Ureter (tissue), 1 donor: ENCODE results near the gene ZFP69B. TPM values are rescaled to one million over a fixed set of nuclear protein-coding genes. Genes with fewer than 3 reads are reported as not detected.
"Not testable (repeated sequence)": the region's sequence is repeated elsewhere in the genome, so short reads cannot be mapped to it uniquely, and the experiment has no call there.

Experiments
- DNase-seq: peaks from one replicate; pipeline ENCODE4 v3.0.0-alpha.2; 2020; ENCODE audit warnings: low spot score
- total RNA-seq: library from RNA; stranded (reverse); gene quantifications from one replicate; pipeline ENCODE4 v1.2.4, GENCODE V29; 2023
- donor health status: DM: yes; HTN: yes; CAD: no.

Gene ZFP69B
- total RNA-seq, 1 donor from 2014 or later = 2.5 TPM

DNA sequence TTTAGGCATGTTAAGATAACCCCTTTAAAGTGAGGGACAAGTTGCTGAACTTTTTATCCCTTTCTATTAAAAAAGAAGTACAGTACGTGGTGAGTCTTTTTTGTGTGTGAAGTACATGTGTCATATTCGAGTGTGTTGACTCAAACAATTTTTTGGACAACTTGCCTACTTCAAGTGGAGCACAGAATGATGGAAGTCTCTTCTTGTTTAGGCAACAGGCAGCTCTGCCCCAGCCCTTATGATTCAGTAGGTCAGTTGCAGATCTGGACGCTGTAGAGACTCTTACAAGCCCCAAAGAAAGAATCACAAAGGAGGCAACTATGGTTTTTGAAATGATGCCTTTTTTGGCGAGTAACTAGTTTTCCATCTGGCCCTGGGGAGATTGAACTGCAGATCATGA lies 14.4 kb upstream of the ZFP69B start:
- DNase-seq = no peak

DNA sequence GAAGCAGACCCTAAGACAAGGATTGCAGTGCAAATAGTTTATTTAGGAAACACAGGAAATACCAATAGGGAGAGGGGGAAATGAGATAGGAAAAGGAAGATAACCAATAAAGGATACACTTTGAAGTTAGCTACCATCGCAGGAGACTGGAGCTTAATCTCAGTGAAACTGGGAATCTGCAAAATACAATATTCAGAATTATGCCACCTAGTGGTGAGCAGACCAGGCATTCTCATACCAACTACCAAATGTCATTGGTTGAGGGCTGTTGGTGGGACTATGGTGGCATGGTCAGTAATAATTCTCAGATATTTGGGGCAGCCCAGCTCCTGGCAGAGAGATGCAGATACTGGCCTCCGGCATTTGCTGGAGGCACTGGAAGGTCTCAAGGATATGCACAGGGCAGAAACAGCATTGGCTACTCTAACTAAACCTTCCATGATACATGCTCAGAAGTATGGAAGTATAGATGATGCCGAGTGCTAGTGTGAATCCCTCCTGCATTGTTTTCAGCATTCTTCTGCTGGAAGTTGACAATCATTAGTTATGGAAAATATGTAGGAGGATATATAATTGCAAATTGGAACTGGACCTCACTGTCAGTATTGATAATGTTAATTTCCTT lies 11.8 kb upstream of the ZFP69B start:
- DNase-seq = no peak

DNA sequence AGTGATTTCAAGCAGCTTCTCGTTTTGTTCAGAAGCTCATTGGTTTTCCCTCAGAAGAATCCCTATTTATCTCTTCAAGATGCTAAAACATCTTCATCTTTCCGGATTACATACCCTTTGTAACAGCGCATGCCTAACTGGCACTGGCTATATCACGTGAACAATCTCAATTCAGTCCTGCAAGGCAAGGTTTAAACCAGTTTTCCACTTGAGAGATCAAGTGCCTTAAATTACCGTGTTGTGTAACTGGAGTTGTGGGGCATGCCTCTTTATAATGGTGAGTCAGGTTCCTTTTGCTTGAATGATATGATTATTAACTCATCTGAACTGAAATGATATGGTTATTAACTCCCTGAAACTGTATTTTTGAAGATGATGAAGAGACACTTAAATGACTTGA lies 11.0 kb upstream of the ZFP69B start:
- DNase-seq = no peak

DNA sequence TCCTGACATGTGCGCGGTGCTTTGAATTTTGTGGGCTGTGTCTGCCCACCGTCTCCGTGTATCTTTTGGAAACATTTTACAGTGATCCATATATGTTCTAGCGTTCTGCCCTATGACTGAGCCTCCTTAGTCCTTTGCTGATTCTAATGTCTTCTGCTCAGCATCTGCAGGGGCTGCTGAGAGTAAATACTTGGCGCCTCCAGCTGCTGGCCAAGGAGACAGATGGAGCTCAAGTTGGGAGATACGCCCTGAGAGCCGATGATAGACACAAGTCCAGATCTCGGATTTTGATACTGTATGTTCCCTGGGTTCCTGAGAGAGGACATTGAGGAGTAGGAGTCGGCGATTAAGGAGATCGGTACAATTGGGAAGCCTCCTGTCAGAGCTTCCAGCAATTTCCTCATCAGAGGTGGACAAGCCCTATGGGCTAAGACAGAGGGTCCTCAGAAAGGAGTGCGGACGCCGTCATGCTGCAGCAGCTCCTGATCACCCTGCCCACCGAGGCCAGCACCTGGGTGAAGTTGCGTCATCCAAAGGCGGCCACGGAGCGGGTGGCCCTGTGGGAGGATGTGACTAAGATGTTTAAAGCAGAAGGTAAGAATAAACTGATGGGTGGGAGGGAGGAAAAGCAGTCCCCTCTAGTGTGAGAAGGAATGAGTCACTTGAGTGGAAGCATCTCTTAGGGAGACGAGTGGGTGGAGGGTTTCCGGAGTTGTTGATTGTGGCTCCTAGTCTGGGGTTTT lies 390 bp downstream of the ZFP69B start:
- DNase-seq = peak; percentile 44

DNA sequence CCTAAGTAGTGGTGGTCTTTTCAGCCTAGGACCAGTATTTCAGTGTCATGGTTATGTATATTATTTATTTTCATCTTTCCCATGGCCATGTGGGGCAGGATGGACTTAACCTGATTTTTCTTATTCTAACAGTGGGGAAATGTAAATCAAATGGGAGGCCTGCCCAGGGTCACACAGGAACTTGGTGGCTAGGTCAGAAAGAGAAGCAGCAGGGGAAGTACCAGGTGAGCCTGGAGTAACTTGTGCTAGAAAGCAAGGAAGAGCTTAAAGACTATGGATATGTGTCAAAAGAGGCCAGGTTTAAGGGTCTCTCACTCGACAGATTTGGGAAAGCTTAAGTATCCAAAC lies 936 bp downstream of the ZFP69B start:
- DNase-seq = no peak

DNA sequence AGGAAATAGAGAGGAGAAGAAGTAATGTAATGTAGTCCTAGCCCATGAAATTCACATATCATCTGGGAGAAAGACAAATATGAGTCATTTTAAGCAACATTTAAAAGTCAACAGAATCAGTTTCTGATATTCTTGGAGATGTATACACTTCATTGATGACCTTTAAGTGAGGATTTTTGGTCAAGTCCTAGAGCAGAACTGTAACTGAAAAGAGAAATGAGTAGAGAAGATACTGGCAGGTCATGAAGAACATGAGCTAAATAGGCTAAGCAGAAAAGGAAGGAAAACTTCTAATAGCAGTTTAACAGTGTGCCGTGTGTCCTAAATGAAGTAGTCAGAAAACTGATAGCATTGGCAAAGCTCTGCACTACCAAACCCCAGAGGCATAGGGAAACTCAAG lies 4.6 kb downstream of the ZFP69B start:
- no peak for DNase-seq

DNA sequence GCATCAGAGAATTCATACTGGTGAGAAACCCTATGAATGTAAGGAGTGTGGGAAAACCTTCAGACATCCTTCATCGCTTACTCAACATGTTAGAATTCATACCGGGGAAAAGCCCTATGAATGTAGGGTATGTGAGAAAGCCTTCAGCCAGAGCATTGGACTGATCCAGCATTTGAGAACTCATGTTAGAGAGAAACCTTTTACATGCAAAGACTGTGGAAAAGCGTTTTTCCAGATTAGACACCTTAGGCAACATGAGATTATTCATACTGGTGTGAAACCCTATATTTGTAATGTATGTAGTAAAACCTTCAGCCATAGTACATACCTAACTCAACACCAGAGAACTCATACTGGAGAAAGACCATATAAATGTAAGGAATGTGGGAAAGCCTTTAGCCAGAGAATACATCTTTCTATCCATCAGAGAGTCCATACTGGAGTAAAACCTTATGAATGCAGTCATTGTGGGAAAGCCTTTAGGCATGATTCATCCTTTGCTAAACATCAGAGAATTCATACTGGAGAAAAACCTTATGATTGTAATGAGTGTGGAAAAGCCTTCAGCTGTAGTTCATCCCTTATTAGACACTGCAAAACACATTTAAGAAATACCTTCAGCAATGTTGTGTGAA lies 12.8 kb downstream of the ZFP69B start:
- DNase-seq = no peak

DNA sequence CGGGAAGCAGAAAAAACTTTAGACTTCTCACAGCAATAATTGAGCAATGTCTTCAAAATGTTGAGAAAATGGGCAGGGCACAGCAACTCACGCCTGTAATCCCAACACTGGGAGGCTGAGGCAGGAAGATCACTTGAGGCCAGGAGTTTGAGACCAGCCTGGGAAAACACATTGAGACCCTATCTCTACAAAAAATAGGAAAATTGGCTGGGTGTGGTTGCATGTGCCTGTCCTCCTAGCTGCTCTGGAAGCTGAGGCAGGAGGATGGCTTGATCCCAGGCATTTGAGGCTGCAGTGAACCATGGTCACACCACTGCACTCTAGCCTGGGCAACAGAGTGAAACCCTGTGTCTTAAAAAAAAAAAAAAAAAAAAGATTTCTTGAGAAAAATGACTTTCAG lies 19.1 kb downstream of the ZFP69B start:
- no peak for DNase-seq

DNA sequence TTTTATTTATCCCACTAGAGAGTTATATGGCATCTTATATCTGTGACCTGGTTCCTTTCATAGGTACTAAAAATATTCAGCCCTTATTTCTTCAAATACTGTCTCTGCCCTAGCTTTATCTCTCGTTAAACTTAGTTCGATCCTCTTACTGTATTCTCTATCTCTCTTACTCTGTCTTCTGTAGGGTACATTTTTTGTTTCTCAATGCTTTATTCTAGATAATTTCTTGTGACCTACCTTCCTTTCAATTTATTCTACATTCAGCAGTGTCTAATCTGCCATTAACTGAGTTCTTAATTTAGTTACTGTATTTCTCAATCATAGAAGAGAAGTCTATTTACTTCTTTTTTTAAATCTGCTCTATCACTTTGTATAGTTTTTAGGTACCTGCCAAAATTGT lies 25.0 kb downstream of the ZFP69B start:
- no peak for DNase-seq

DNA sequence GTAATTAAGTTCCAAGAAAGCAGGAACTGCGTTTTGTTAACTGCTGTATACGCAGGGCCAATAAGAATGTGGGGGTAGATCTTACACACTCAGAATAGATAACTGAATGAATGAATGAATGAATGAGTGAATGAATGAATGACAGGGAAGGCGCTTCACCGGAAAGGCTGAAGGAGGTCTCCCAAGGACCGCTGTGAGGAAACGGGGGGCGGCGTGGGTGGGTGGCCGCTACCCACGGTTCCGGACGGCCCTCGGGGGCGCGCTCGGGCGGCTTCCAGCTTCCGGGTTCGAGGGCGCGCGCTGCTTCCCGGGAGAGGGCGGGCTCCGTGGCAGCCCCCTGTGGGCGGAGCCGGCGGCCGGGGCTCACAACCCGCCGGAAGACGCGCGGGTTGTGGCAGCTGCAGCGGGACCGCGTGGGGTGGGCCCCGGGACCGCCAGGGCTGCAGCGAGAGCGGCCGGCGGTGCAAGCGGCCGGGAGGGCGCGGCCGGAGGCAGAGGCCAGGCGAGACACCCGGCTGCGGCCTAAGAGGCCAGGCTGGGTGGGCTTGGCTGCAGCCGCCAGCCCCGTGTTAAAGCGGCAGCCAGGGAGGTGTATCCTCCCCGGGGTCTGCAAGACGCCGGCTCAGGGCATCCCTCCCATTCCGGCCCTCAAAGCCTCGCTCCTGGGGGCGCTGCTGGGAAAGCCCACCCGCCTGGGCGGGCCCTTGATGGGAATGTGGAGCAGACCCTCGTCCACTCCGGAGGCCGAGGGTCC lies 26.8 kb downstream of the ZFP69B start, which contains the start of gene ZFP69:
Gene ZFP69, plus strand, starts transcription at position 367 of the 754 bp plus-strand sequence. CDS start 2,072 bp downstream, outside the sequence.
- peak; percentile 59 for DNase-seq

DNA sequence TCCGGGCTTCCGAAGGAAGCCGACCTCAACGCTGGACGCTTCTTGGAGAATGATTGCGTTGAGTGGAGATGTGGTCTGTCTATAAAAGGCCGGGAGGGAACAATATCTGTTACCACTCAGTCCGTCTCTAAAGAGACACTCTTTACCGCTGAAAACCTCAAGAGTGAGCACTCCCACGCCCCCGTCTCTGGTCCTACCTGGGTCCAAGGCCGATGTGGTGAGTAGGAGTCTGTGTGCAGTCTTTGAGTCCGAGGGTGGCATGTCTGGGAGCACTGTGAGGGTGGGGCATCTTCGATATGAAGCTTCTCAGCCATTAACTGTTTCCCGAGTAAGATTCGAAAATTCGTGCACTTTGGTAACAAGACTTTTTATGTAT lies 27.4 kb downstream of the ZFP69B start:
- DNase-seq = no peak

DNA sequence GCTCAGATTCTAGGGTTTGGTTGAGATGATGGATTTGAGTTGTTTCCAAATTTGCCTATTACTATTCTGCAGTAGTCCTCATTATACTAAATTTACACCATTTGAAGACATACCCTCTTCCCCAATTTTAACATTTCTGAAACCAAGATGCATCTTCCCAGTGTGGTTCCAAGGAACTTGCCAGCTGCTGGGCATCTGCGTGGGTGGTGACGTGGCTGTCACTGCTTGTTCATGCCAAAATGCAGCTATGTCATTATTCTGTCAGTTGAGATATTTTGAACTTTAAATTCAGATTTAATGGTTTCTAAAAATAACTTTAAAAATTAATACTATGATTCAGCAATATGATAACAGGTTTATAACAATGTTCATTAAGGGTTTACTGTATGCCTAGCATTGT lies 28.0 kb downstream of the ZFP69B start:
- DNase-seq = no peak

DNA sequence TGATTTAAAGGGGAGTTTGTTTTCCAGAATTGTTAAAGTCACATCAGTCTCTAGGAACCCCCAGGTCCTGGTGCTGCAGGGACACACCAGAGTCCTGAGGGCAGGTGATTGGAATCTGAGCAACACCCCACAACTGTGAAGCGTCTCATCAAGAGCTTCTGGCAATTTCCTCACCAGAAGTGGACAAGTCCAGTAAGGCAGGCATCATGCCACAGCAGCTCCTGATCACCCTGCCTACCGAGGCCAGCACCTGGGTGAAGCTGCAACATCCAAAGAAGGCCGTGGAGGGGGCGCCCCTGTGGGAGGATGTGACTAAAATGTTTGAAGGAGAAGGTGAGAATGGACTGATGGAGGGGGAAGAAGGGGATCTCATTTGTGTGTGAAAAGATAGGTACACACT lies 28.9 kb downstream of the ZFP69B start:
- DNase-seq = no peak

DNA sequence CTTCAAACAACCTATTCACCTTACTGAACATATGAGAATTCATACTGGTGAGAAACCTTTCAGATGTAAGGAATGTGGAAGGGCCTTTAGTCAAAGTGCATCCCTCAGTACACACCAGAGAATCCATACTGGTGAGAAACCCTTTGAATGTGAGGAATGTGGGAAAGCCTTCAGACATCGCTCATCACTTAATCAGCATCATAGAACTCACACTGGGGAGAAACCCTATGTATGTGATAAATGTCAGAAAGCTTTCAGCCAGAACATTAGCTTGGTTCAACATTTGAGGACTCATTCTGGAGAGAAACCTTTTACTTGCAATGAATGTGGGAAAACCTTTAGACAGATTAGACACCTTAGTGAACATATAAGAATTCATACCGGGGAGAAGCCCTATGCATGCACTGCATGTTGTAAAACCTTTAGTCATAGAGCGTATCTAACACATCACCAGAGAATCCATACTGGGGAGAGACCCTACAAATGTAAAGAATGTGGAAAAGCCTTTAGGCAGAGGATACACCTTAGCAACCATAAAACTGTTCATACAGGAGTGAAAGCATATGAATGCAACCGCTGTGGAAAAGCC lies 45.1 kb downstream of the ZFP69B start:
- no peak for DNase-seq

DNA sequence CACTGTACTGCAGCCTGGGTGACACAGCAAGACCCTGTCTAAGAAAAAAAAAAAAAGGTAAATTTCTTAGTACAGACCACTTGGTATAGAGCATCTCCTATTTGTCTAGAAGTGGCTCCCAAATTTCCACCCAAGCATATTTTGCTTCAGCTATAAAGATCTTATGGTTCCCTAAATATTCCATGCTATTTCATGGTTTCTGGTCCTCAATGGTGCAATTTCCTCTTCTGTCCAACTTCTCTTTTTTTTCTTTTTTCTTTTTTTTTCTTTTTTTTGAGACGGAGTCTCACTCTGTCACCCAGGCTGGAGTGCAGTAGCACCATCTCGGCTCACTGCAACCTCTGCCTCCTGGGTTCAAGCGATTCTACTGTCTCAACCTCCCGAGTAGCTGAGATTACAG lies 52.4 kb downstream of the ZFP69B start:
- not testable (repeated sequence) for DNase-seq

DNA sequence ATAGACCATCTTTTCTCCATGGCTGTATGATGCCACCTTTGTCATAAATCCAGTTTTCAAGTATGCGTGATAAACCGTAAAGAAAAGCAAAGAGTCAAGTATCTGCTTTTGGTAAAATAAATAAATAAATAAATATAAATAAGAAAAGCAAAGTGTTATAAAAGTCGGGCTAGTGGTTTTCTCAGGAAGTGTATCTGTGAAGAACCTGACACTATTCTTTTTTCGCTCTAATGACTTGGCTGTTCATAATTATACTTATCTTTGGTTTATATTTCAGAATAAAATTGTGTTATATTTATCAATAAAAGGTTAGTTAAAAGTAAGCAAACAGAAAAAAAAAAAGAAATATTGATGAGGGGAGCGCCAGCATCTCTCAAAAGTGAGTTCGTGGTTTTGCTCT lies 57.7 kb downstream of the ZFP69B start:
- no peak for DNase-seq

DNA sequence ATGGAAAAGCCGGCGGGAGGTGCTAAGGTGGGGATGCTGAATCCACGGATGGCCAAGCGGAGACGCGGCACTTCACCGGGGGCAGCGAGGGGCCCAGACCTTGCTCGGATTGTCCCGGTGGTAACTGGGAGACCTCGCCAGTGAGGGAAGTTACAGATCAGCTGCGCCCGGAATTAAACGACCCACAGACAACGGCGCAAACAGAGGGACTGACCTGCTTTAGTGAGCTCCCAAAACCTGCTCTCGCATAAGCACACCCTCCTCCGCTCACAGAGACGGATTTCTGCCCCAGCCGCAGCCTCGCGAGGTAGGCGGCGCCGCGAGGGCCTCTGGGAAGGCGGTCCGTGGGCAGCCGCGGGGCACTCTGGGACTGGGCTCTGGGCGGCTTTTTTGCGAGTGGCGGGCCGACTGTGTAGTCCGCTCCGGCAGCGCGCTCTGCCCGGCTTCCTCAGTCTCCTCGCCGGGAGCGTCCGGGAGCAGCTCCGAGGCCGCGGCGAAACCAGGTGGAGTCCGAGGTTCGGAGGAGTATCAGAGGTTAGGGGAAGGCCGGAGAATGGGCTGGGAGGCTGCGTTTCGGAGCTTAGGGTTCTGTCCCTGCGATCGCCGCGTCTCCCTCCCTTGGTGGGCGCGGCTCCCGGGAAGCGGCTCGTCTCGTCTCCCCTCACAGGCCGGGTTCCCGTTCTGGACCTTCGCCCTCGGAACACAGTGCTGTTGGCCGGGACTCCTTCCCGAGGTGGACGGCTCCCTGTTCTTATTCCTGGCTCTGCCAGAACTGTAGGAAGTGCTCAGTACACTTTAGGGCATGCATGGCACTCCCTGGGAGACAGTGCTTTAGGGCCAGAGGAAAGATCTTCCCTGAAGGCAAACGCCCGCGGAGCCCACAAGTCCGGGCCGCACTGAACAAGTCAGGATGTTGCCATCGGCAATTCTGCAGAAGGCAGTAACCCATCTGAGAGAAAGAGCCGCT lies 58.4 kb downstream of the ZFP69B start, which contains the start of gene EXO5:
Gene EXO5, plus strand, starts transcription at position 393 of the 967 bp plus-strand sequence. CDS start 5,778 bp downstream, outside the sequence.
- DNase-seq = peak; percentile 83
